Measurements from ENCODE around the gene ALS2.

ALS2 gene

DNA sequence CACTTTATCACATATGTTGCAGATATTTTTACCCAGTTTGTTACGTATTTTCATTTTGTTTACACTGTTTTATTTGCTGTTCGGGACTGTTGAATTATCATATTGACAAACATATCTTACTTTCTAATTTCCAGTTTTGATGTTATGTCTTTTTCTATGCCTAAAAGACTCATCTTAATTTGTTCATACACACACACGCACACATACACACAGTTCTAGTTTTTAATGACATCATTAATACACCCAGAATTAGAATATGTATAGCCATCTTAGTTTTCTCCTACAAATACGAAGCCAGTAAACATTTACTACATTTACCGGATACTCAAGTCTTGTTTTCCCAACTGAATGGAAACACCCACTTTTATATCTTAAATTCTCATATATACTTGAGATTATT is 29.2 kb downstream of the ALS2 start:
- DNase-seq, result no peak

DNA sequence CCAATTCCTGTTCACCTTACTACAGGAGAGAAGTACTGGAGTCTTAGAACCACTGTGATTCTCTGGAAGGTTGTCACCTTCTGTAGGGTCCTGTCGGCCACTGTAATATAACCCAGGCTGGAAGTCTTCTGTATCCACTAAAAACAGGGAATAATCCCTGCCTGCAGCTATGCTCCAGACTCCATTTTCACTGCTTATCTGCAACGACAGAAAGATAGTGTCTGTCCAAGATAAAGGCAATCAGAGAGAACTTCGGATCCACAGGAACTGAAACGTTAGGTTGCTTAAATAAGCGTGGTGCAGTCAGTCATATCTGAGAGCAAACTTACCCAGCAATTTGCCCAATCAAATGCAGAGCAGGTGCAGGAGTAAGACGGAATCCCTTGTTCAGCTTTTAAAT is 34.2 kb downstream of the ALS2 start:
- no peak for DNase-seq

GRCh38 chr2:201735486-201735885 is 45.2 kb downstream of the ALS2 start:
- no peak for DNase-seq

DNA sequence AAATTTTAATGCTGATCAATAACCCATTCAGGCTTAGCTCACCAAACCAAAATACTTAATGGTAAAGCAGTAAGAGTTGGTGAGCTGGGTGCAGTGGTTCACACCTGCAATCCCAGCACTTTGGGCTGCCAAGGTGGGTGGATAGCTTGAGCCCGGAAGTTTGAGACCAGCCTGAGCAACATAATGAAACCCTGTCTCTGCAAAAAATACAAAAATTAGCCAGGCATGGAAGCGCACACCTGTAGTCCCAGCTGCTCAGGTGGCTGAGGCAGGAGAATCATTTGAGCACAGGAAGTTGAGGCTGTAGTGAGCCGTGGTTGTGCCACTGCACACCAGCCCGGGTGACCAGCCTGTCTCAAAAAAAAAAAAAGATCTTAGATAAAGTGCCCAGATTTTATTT is 46.6 kb downstream of the ALS2 start:
- no peak for DNase-seq

- no peak for DNase-seq
These were observed 47.2 kb downstream of the ALS2 start for GRCh38 chr2:201733544-201733943.

GRCh38 chr2:201730651-201731285 is 50.0 kb downstream of the ALS2 start:
- DNase-seq, result no peak

GRCh38 chr2:201715459-201715858 is 65.3 kb downstream of the ALS2 start:
- no peak for DNase-seq

DNA sequence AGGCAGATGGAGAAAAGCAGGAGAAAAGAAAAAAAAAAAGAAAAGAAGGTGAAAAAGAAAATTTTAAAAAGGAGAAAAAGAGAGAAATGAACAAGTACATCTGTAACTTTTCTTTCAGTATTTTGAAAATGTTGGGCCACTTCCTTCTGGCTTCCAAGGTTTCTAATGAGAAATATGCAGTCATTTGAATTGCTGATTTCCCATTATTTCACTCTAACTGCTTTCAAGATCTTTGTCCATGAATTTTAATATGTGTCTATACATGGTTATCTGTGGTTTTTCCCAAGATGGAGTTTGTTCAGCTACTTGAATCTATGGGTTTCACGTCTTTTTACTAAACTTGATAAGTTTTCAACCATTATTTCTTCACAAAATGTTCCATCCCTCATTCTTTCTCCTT is 68.0 kb downstream of the ALS2 start:
- no peak for DNase-seq

- DNase-seq, result no peak
These were observed 71.0 kb downstream of the ALS2 start for GRCh38 chr2:201709747-201710146.

- DNase-seq, result no peak
These were observed 71.7 kb downstream of the ALS2 start for GRCh38 chr2:201709049-201709448.

- no peak for DNase-seq
These were observed 73.0 kb downstream of the ALS2 start for GRCh38 chr2:201707753-201708152.

- no peak for DNase-seq
These were observed 73.6 kb downstream of the ALS2 start for GRCh38 chr2:201707142-201707541.

GRCh38 chr2:201704536-201704935 is 76.2 kb downstream of the ALS2 start:
- DNase-seq, result no peak

DNA sequence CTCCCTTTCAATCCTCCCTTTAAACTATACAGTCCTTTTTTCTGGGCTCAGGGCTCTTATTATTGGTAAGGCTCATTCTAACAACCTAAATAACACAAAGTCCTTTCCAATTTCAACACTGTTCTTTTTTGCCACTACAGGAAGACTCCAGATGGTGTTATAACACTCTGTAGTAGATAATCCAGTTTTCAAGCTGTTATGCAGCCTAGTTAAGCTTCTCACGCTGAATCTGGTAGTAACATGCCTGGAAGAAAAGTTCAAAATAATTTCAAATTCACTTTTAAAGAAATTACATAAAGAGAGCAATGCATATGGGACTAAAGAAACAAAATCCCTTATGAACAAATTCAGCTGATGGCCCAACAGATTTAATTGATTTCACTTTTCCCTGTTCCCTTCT is 79.1 kb downstream of the ALS2 start:
- no peak for DNase-seq

DNA sequence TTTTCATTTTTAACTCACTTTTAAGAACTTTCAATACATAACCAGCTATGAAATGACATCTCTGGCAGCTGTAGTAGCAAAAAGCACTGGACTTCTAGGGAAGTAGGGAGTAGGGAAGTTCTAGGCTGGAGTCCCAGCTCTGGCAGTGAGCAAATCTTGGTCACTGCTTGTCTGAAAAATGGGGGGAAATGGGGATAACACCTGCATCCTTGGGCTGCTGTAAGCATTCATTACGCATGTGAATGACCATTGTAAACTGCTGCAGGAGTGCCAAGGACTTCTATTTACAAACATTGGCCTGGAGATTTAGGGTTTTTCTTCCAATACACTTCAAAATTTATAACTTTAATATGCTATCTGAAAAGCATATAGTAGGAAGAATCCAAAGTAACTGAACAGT is 81.3 kb downstream of the ALS2 start:
- DNase-seq, result no peak

DNA sequence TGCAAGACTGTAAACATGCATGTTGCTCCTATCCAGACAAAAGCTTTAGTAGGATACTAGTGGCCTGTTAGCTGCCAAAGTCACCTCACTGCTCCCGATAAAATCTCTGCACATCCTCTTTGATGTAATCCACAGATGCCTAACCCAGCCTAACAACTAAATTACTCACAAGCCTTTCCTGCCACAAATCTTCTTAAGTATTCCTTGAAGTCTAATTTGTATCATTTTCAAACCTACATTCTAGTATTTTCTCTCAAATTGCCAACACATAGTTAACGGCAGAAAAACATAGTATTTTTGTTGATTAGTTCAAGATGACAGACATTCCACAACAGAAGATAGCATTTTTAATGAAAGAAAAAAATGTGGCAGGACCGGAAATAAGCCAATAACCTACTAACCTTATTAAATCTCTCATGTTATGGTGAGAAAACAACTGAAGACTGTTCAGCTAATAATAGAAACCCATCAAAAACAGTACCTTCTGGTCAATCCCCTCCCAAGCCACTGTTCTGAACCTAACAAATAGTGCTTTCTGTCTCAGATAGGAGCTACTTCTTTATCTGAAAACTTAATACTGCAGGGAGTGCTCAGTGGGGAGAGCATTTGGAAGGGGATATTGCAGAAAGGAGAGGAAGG is 82.0 kb downstream of the ALS2 start, which contains the start of gene MPP4:
TSS of gene MPP4 (minus strand) at position 57 of the 639 bp plus-strand sequence. CDS start 4,690 bp downstream, outside the sequence.
- DNase-seq, result no peak

GRCh38 chr2:201697899-201698298 is 82.8 kb downstream of the ALS2 start:
- DNase-seq, result no peak

DNA sequence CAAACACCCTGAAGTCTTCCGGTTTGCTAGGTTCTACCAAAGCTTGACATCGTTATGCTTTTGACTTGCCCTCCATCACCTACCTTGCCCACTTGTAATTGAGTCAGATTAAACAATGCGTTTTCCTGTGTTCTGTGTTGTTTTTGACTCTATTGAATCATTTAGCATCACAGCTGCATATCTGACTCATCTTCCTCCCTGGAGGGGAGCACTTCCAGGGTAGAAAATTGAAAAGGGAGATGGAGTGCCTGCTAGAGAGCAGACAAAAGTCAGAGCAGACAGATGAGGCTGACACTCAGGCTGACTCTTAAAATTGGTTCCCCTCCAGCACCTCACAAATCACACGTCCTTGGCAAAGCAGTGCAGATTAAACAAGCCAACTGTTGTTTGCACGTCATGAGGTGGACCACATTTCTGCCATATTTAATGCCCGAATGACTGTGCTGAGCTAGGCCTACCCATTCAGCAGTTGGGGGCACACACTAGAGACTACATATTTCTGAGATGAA is 84.5 kb downstream of the ALS2 start:
- DNase-seq, result peak; percentile 3 to 53

- DNase-seq, result no peak
These were observed 95.6 kb downstream of the ALS2 start for GRCh38 chr2:201685156-201685555.

GRCh38 chr2:201680743-201681142 is 100.0 kb downstream of the ALS2 start:
- peak in 1 of 2 experiments; percentile 4 for DNase-seq

DNA sequence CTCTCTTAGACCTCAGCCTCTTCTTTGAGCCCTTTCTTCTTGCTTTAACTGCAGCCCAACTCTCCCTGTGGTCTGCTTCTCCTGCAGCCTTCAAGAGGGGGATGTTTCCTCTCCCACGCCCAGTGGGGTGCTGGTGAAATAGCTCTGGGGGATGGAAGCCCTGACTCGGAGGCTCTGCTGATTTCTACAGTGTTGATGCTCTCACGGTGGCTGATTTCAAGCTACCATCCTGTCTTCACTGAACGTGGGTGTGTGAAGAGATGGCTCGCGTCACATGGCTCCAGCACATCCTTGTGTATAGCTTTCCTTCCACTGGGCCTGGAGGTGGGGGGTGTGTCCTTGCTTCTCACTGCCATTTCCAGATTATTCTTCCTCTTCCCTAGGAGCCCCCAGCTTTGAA is 102.3 kb downstream of the ALS2 start:
- no peak for DNase-seq

- no peak for DNase-seq
These were observed 105.3 kb downstream of the ALS2 start for GRCh38 chr2:201675454-201675853.

DNA sequence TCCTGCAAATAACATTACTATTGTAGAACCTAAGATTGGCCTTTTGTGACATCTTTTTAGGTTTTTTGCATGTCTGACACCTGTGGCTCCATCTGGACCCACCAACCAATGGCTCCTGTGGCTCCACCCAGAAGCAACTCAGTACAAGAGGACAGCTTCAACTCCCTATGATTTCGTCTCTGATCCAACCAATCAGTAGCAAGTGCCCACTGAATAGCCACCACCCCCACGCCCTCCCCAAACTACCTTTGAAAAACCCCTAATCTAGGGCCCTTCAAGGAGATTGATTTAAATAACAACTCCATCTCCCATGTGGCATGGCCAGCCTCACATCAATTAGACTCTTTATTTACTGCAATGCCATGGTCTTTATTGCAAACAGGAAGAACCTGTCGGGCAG is 105.9 kb downstream of the ALS2 start:
- DNase-seq, result no peak

DNA sequence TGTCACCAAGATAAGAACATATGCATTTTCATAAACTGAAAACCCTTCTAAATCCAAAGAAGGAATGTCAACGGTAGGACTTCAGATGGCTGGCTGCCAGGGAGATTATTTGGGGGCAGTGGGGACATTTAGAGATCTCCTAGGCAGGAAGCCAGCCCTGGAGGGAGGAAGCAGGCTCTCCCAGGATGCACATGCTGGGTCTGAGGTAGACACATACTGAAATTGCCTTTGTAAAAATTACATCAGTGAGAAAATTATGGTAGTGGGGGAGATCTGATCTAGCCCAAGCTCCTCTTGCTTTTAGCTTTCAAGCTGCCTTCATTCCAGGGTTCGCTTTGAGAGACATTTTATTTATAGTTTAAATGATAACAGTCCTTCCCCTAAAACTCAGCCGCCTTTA is 106.4 kb downstream of the ALS2 start:
- no peak for DNase-seq

- DNase-seq, result no peak
These were observed 107.2 kb downstream of the ALS2 start for GRCh38 chr2:201673546-201673945.
